HUES64 (cell line): ENCODE data around the gene HLF. TPM values are rescaled to one million over a fixed set of nuclear protein-coding genes. Genes with fewer than 3 reads are reported as not detected.

Source experiments
- H3K27ac ChIP-seq: 2 replicates; pipeline ENCODE4 v1.7.0; 2013; ENCODE audit warnings: low read depth, low read length, inconsistent platforms
- H3K27me3 ChIP-seq: 2 replicates; pipeline ENCODE4 v1.6.1; 2013; ENCODE audit warnings: mild to moderate bottlenecking, low read length; ENCODE audit not compliant: insufficient read depth
- H3K36me3 ChIP-seq: 2 replicates; pipeline ENCODE4 v1.6.1; 2013; ENCODE audit warnings: mild to moderate bottlenecking, low read length; ENCODE audit not compliant: insufficient read depth
- H3K4me1 ChIP-seq: 2 replicates; pipeline ENCODE4 v1.6.1; 2013; ENCODE audit warnings: mild to moderate bottlenecking, low read length, moderate library complexity; ENCODE audit not compliant: insufficient read depth
- H3K4me3 ChIP-seq: 2 replicates; pipeline ENCODE4 v1.5.1; 2013; ENCODE audit warnings: mild to moderate bottlenecking, low read length, moderate library complexity
- H3K9ac ChIP-seq: 2 replicates; pipeline ENCODE4 v1.6.1; 2013; ENCODE audit warnings: mild to moderate bottlenecking, low read depth, low read length
- H3K9me3 ChIP-seq: 2 replicates; pipeline ENCODE4 v1.6.1; 2013; ENCODE audit warnings: low read depth, low read length; ENCODE audit not compliant: insufficient read depth
- WGBS: fragments of 150-250, 120-280 bp; methylation state at CpG from one replicate; pipeline ENCODE4 v1.1.7; 2013; ENCODE audit warnings: missing lambda C conversion rate; 5-methylcytosine and 5-hydroxymethylcytosine counted together
- polyA plus RNA-seq, 2 experiments: library from polyadenylated mRNA; stranded (reverse); fragments of 50-300 nt; gene quantifications; one replicate each; pipeline ENCODE4 v1.2.3, GENCODE V29; 2013

Gene HLF
- not detected for polyA plus RNA-seq (2013, experiment 1 of 2)
- polyA plus RNA-seq (2013, experiment 2 of 2): 0.06 TPM

- peak within 1 kb of the TSS; percentile 50 for H3K4me3 ChIP-seq
- no peaks in the 10 kb centered on the region for H3K9me3 ChIP-seq
- no peak within 1 kb of the TSS for H3K27ac ChIP-seq
- no peak within 1 kb of the TSS for H3K9ac ChIP-seq
- under 1% methylated on average over 63 of the region's 64 CpGs for WGBS
- H3K4me1 ChIP-seq: peaks cover 4% of the 10 kb centered on the region; the same call in 1 of the 2 replicates
- H3K27me3 ChIP-seq: peaks cover 87% of the 10 kb centered on the region
- no peaks in the 10 kb centered on the region for H3K36me3 ChIP-seq
Measured at GRCh38 chr17:55264645-55265298, at the start of gene HLF. Gene HLF, plus strand, starts transcription at chr17:55264960. Its CDS starts 525 bp downstream, at chr17:55265485.

GRCh38 chr17:55215711-55216110, 49.0 kb upstream of the HLF start:
- Histone ChIP-seq H3K36me3 (no peaks in the 10 kb centered on the region), H3K9ac (no peak overlapping the region)

GRCh38 chr17:55216888-55217287, 47.9 kb upstream of the HLF start:
- no peak overlapping the region for H3K27ac ChIP-seq
- H3K9ac ChIP-seq: no peak overlapping the region
- H3K4me3 ChIP-seq: no peak overlapping the region
- no peaks in the 10 kb centered on the region for H3K4me1 ChIP-seq
- 94% methylated on average over 2 of the region's 3 CpGs for WGBS
- H3K27me3 ChIP-seq: no peaks in the 10 kb centered on the region
- no peaks in the 10 kb centered on the region for H3K9me3 ChIP-seq
- no peaks in the 10 kb centered on the region for H3K36me3 ChIP-seq

More at GRCh38 chr17:55215711-55216110, 49.0 kb upstream of the HLF start:
- WGBS: 95% methylated on average over 3 of the region's 3 CpGs
- H3K4me3 ChIP-seq: no peak overlapping the region
- H3K27me3 ChIP-seq: no peaks in the 10 kb centered on the region
- no peaks in the 10 kb centered on the region for H3K4me1 ChIP-seq
- no peak overlapping the region for H3K27ac ChIP-seq
- H3K9me3 ChIP-seq: no peaks in the 10 kb centered on the region

GRCh38 chr17:55219459-55219858, 45.3 kb upstream of the HLF start:
- H3K27me3 ChIP-seq: 0 out of 2 replicates have a peak, but pooled peaks cover 2% of the 10 kb centered on the region
- H3K4me1 ChIP-seq: no peaks in the 10 kb centered on the region
- no peaks in the 10 kb centered on the region for H3K36me3 ChIP-seq
- no peak overlapping the region for H3K4me3 ChIP-seq
- no peaks in the 10 kb centered on the region for H3K9me3 ChIP-seq
- 91% methylated on average over 1 of the region's 1 CpG for WGBS
- H3K27ac ChIP-seq: no peak overlapping the region
- H3K9ac ChIP-seq: no peak overlapping the region

GRCh38 chr17:55219934-55220333, 44.8 kb upstream of the HLF start:
- WGBS: 98% methylated on average over 2 of the region's 3 CpGs
- Histone ChIP-seq H3K9me3 (no peaks in the 10 kb centered on the region), H3K27me3 (0 out of 2 replicates have a peak, but pooled peaks cover 2% of the 10 kb centered on the region), H3K9ac (no peak overlapping the region), H3K27ac (no peak overlapping the region), H3K36me3 (no peaks in the 10 kb centered on the region), H3K4me1 (no peaks in the 10 kb centered on the region), H3K4me3 (no peak overlapping the region)

GRCh38 chr17:55223524-55223923, 41.2 kb upstream of the HLF start:
- H3K4me1 ChIP-seq: no peaks in the 10 kb centered on the region
- no peak overlapping the region for H3K27ac ChIP-seq
- no peaks in the 10 kb centered on the region for H3K9me3 ChIP-seq
- no peaks in the 10 kb centered on the region for H3K36me3 ChIP-seq
- no peak overlapping the region for H3K9ac ChIP-seq
- H3K4me3 ChIP-seq: no peak overlapping the region
- H3K27me3 ChIP-seq: 0 out of 2 replicates have a peak, but pooled peaks cover 2% of the 10 kb centered on the region
- WGBS: 85% methylated on average over 3 of the region's 3 CpGs

- Histone ChIP-seq H3K9me3 (no peaks in the 10 kb centered on the region), H3K9ac (no peak overlapping the region), H3K4me3 (no peak overlapping the region), H3K27me3 (0 out of 2 replicates have a peak, but pooled peaks cover 2% of the 10 kb centered on the region), H3K36me3 (no peaks in the 10 kb centered on the region), H3K4me1 (no peaks in the 10 kb centered on the region), H3K27ac (no peak overlapping the region)
- WGBS: 82% methylated on average over 2 of the region's 2 CpGs
Measured at GRCh38 chr17:55224746-55225145, 40.0 kb upstream of the HLF start.

GRCh38 chr17:55225237-55225636, 39.5 kb upstream of the HLF start:
- no peaks in the 10 kb centered on the region for H3K9me3 ChIP-seq
- WGBS: 86% methylated on average over 5 of the region's 5 CpGs
- no peak overlapping the region for H3K27ac ChIP-seq
- H3K9ac ChIP-seq: no peak overlapping the region
- no peaks in the 10 kb centered on the region for H3K36me3 ChIP-seq
- H3K27me3 ChIP-seq: 0 out of 2 replicates have a peak, but pooled peaks cover 2% of the 10 kb centered on the region
- H3K4me1 ChIP-seq: no peaks in the 10 kb centered on the region
- H3K4me3 ChIP-seq: no peak overlapping the region

GRCh38 chr17:55228683-55229192, 36.0 kb upstream of the HLF start:
- no peak overlapping the region for H3K4me3 ChIP-seq
- no peaks in the 10 kb centered on the region for H3K27me3 ChIP-seq
- no peaks in the 10 kb centered on the region for H3K4me1 ChIP-seq
- no peaks in the 10 kb centered on the region for H3K36me3 ChIP-seq
- no peaks in the 10 kb centered on the region for H3K9me3 ChIP-seq
- H3K27ac ChIP-seq: no peak overlapping the region
- no peak overlapping the region for H3K9ac ChIP-seq
- 91% methylated on average over 6 of the region's 6 CpGs for WGBS

- Histone ChIP-seq H3K9ac (no peak overlapping the region), H3K9me3 (no peaks in the 10 kb centered on the region), H3K27me3 (no peaks in the 10 kb centered on the region), H3K27ac (no peak overlapping the region), H3K4me3 (no peak overlapping the region), H3K36me3 (no peaks in the 10 kb centered on the region), H3K4me1 (no peaks in the 10 kb centered on the region)
- 91% methylated on average over 2 of the region's 2 CpGs for WGBS
Measured at GRCh38 chr17:55229276-55229675, 35.5 kb upstream of the HLF start.

- no peaks in the 10 kb centered on the region for H3K9me3 ChIP-seq
- no peaks in the 10 kb centered on the region for H3K36me3 ChIP-seq
- no peaks in the 10 kb centered on the region for H3K4me1 ChIP-seq
- no peaks in the 10 kb centered on the region for H3K27me3 ChIP-seq
- no peak overlapping the region for H3K9ac ChIP-seq
- 96% methylated on average over 1 of the region's 1 CpG for WGBS
- H3K4me3 ChIP-seq: no peak overlapping the region
- no peak overlapping the region for H3K27ac ChIP-seq
Measured at GRCh38 chr17:55230716-55231115, 34.0 kb upstream of the HLF start.
